Astrocyte of the cerebellum (primary cell): ENCODE measurements around the gene AEBP2.

Experiments used
- DNase-seq: peaks from one replicate; pipeline ENCODE4 v3.0.0-alpha.2; 2011; ENCODE audit warnings: low read depth
- H3K4me3 ChIP-seq: 2 replicates; pipeline ENCODE4 v1.5.1; 2011; ENCODE audit warnings: mild to moderate bottlenecking, low read depth, low read length, moderate library complexity
- in situ Hi-C: cut with HindIII; loops from 2 replicates; pipeline ENCODE4 v1.10.0; 2017; ENCODE audit warnings: low sequenced_read_pairs
- TF ChIP-seq, protein P1 (sequence below): IDR thresholded peaks from 2 replicates; pipeline ENCODE4 v1.5.1; 2012; ENCODE audit warnings: low read length, low read depth, moderate library complexity, mild to moderate bottlenecking; ENCODE audit errors: missing control alignments

AEBP2 gene

DNA sequence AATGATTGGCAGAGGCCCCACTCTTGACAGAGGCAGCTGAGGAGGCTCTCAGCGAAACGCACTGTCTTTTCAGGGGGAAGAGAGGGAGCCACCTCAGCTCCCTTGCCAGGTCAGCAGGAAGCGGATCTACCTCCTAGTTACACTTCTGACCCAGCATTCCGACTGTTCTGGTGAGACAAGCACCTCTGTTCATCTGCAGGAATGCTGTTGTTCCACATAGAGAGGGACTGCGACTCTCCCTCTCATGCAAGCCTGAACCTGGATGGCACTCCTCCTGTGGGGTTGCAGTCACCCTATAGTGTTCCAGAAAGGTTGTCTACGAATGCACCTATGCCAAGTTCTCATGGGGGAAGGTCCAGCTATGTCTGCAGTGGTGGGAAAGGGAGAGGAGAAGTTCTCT is 37.1 kb upstream of the AEBP2 start:
- in situ Hi-C loops, result no loop called here
- no peak overlapping the region for H3K4me3 ChIP-seq
- DNase-seq, result no peak
- TF ChIP-seq, protein P1, sequence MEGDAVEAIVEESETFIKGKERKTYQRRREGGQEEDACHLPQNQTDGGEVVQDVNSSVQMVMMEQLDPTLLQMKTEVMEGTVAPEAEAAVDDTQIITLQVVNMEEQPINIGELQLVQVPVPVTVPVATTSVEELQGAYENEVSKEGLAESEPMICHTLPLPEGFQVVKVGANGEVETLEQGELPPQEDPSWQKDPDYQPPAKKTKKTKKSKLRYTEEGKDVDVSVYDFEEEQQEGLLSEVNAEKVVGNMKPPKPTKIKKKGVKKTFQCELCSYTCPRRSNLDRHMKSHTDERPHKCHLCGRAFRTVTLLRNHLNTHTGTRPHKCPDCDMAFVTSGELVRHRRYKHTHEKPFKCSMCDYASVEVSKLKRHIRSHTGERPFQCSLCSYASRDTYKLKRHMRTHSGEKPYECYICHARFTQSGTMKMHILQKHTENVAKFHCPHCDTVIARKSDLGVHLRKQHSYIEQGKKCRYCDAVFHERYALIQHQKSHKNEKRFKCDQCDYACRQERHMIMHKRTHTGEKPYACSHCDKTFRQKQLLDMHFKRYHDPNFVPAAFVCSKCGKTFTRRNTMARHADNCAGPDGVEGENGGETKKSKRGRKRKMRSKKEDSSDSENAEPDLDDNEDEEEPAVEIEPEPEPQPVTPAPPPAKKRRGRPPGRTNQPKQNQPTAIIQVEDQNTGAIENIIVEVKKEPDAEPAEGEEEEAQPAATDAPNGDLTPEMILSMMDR, result no peak

DNA sequence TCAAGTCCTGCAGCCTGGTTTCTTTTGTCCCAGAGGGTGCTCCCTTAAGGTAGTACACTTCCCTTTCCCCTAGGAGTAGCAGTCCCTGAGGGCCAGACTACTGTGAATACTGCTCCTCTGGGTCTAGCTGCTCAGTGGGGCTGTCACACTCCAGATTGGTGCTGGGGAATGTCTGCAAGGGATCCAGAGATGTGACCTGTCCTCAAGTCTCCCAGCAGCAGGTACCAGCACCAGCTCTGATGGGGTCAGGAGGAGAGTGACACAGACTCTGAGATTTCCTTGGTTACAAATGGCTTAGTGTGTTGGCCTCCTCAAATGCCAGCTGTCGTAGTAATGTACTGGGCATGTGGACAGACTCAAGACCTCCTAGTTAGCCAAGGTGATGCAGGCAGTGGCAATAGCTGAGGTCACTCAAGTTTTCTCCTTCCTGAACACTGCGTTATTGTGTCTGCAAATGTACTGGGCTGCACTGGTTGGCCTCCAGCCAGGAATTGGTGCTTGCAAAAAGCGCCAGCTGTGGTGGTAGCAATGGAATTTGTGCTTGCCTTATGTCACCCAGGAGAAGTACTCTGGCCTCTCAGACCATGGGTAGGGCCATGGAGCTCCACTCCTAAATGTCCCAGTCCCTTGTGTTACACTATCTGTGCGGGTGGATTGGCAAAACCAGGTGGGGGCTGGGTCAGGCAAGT is 36.4 kb upstream of the AEBP2 start:
- in situ Hi-C loops, result no loop called here
- TF ChIP-seq, protein P1, result no peak

DNA sequence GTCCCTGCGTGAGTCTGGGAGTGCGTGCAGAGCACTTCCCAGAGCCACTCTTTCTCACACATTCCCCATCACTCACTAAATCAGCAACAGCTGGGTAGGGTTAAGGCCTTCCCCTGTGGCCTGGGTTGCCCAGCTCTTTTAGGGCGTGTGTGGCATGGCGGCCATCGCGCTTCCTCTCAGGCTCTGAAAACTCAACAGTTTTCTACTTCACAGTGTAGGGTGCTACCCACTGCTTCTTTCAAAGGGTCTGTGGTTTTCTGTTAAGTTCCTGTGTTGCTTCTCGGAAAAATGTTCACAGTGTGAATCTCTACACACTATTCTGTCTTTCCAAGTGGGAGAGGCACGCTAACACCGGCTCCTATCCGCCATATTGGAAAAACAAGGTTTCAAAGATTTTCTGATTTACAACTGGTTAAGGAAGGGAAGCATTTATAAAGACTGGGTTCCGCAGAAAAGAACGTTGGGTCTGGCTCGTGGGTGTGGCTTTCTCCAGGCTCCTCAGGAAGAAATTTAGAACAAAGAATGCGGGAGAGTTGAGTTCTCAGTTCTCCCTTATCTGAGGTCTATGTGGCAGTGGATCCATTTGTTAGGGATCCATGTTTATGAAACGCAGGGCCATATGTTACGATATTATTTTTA is 34.9 kb upstream of the AEBP2 start:
- DNase-seq, result no peak
- TF ChIP-seq, protein P1, result no peak
- H3K4me3 ChIP-seq, result no peak overlapping the region
- in situ Hi-C loops, result no loop called here

More for the DNA sequence above, 36.4 kb upstream of the AEBP2 start:
- no peak for DNase-seq
- H3K4me3 ChIP-seq, result no peak overlapping the region

DNA sequence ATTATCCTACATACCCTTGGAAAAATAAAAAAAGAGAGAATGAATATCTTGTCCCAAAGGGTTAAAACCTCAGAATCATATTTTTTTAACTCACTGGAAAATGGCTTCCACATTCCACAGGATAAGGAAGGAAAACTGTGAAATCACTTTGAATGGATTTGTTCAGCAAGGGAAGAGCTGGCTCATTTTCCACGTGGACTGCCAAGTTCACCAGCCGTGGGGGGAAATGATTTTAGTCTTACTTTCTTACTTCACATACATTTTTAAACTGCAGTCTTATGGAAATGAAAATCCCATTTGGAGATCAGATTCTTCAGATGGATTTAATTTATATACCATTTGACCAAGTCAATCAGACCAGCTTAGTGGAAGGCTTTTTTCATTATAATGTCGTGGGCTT is 29.9 kb upstream of the AEBP2 start:
- no peak overlapping the region for H3K4me3 ChIP-seq
- DNase-seq, result no peak
- in situ Hi-C loops, result no loop called here
- TF ChIP-seq, protein P1, result no peak

DNA sequence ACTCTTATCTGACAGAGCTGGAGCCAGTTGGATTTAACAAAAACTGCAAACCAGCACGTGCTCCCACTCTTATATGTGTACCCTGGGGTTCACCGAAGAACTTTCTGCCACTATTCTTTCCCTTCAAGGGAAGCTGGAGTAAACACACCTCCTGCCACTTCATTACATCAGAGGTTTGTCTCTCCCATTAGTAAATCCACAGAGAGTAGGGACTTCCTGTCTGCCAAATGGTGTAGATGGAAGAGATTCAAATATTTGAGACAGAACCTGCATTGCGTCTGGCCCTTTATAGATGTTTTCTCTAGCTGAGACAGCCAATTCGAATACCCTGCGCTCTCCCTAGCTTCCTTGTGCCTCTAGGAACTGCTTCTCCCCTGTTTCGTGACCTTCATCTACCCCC is 29.1 kb upstream of the AEBP2 start:
- no peak overlapping the region for H3K4me3 ChIP-seq
- TF ChIP-seq, protein P1, result no peak
- in situ Hi-C loops, result no loop called here
- no peak for DNase-seq

DNA sequence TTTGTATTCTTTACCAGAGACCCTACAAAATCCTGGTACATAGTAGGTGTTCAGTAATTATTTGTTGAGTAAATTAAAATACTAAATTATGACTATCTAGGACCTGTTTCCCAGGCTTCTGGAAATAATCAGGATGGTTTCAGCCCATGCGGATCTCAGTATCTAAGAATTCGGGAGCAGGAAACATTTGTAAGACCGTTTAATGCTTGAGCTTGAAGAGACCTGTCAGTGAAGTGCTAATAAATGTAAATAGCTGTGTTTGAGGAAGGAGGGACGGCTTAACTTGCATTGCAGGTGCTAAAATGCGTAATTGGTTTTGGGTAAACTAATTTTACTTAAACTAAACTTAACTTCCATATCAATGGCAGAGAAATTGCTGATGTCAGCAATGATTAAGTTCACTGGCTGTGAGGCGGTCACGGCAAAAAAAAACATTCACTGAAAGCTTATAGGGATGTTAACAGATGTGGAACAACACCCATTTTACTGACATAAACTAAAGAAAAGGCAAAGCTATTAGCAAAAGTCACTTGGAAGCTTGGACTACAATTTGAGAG is 28.6 kb upstream of the AEBP2 start:
- in situ Hi-C loops, result no loop called here
- H3K4me3 ChIP-seq, result no peak overlapping the region
- DNase-seq, result no peak
- TF ChIP-seq, protein P1, result no peak
